HPDE6-E6E7 (cell line): ENCODE measurements around the gene HMGXB4.
"Not testable (repeated sequence)": the region's sequence is repeated elsewhere in the genome, so short reads cannot be mapped to it uniquely, and the experiment has no call there.

Source experiments
- DNase-seq: peaks from one replicate; pipeline ENCODE4 v3.0.0; 2011; ENCODE audit warnings: missing footprints; ENCODE audit errors: extremely low spot score

HMGXB4 gene

GRCh38 chr22:35257321-35258190 lies at the start of gene HMGXB4:
HMGXB4 (plus strand) TSS chr22:35257493; CDS start chr22:35262391, 4,898 bp downstream.
- DNase-seq: peak; percentile 86

GRCh38 chr22:35208003-35208402 lies 49.3 kb upstream of the HMGXB4 start:
- no peak for DNase-seq

- DNase-seq: no peak
Measured at GRCh38 chr22:35209203-35209602, 48.1 kb upstream of the HMGXB4 start.

- no peak for DNase-seq
Measured at GRCh38 chr22:35212009-35212408, 45.3 kb upstream of the HMGXB4 start.

GRCh38 chr22:35212996-35213395 lies 44.3 kb upstream of the HMGXB4 start:
- no peak for DNase-seq

GRCh38 chr22:35214968-35215367 lies 42.3 kb upstream of the HMGXB4 start:
- DNase-seq: no peak

GRCh38 chr22:35215993-35216392 lies 41.3 kb upstream of the HMGXB4 start:
- no peak for DNase-seq

GRCh38 chr22:35217527-35217926 lies 39.8 kb upstream of the HMGXB4 start:
- DNase-seq: no peak

GRCh38 chr22:35218079-35218478 lies 39.2 kb upstream of the HMGXB4 start:
- DNase-seq: no peak

GRCh38 chr22:35219012-35219411 lies 38.3 kb upstream of the HMGXB4 start:
- DNase-seq: no peak

- no peak for DNase-seq
Measured at GRCh38 chr22:35220221-35220620, 37.1 kb upstream of the HMGXB4 start.

- DNase-seq: no peak
Measured at GRCh38 chr22:35225010-35225409, 32.3 kb upstream of the HMGXB4 start.

- DNase-seq: no peak
Measured at GRCh38 chr22:35226958-35227647, 30.2 kb upstream of the HMGXB4 start.

GRCh38 chr22:35229865-35230264 lies 27.4 kb upstream of the HMGXB4 start:
- DNase-seq: no peak

- no peak for DNase-seq
Measured at GRCh38 chr22:35230417-35230816, 26.9 kb upstream of the HMGXB4 start.

GRCh38 chr22:35230839-35231584 lies 26.3 kb upstream of the HMGXB4 start:
- no peak for DNase-seq

GRCh38 chr22:35231585-35232084 lies 25.7 kb upstream of the HMGXB4 start:
- DNase-seq: peak; percentile 52

GRCh38 chr22:35238749-35239148 lies 18.5 kb upstream of the HMGXB4 start:
- DNase-seq: not testable (repeated sequence)

- DNase-seq: not testable (repeated sequence)
Measured at GRCh38 chr22:35244507-35244906, 12.8 kb upstream of the HMGXB4 start.

GRCh38 chr22:35250156-35250555 lies 7.1 kb upstream of the HMGXB4 start:
- DNase-seq: no peak

GRCh38 chr22:35253946-35254345 lies 3.3 kb upstream of the HMGXB4 start:
- no peak for DNase-seq

GRCh38 chr22:35257002-35257320 lies 332 bp upstream of the HMGXB4 start:
- DNase-seq: no peak
